Chondrocyte (in vitro differentiated cells): ENCODE results near the gene PRXL2A. TPM values are rescaled to one million over a fixed set of nuclear protein-coding genes. Genes with fewer than 3 reads are reported as not detected.

ENCODE experiments used
- DNase-seq: peaks from one replicate; pipeline ENCODE4 v3.0.0; 2021; ENCODE audit warnings: mixed read lengths, low spot score
- H3K27ac Mint-ChIP-seq: one replicate; pipeline ENCODE4 v1.8.0; 2021; ENCODE audit warnings: mild to moderate bottlenecking, moderate library complexity, mixed read lengths; ENCODE audit not compliant: unreplicated experiment
- H3K27me3 Mint-ChIP-seq: 2 replicates; pipeline ENCODE4 v1.8.0; 2021; ENCODE audit warnings: low read depth, mixed read lengths
- H3K36me3 Mint-ChIP-seq: 2 replicates; pipeline ENCODE4 v1.8.0; 2021; ENCODE audit warnings: low read depth, mixed read lengths
- H3K4me1 Mint-ChIP-seq: 2 replicates; pipeline ENCODE4 v1.8.0; 2021; ENCODE audit warnings: low read depth, mild to moderate bottlenecking, mixed read lengths
- H3K4me3 Mint-ChIP-seq: one replicate; pipeline ENCODE4 v1.8.0; 2021; ENCODE audit warnings: mild to moderate bottlenecking, moderate library complexity, mixed read lengths; ENCODE audit not compliant: unreplicated experiment
- H3K9me3 Mint-ChIP-seq: 2 replicates; pipeline ENCODE4 v1.8.0; 2021; ENCODE audit warnings: low read depth, mixed read lengths
- total RNA-seq: library from RNA; stranded (reverse); gene quantifications from 3 replicates; pipeline ENCODE4 v1.2.1, GENCODE V29; 2021
- TF ChIP-seq, protein P1 (sequence below): fragments of 200-600 bp; sonication (generic); IDR thresholded peaks from 2 replicates; pipeline ENCODE4 v1.5.0; 2021; ENCODE audit warnings: antibody characterized with exemption, mild to moderate bottlenecking, moderate library complexity

Gene PRXL2A
- total RNA-seq, 1 donor from 2014 or later: 86.9 TPM

DNA sequence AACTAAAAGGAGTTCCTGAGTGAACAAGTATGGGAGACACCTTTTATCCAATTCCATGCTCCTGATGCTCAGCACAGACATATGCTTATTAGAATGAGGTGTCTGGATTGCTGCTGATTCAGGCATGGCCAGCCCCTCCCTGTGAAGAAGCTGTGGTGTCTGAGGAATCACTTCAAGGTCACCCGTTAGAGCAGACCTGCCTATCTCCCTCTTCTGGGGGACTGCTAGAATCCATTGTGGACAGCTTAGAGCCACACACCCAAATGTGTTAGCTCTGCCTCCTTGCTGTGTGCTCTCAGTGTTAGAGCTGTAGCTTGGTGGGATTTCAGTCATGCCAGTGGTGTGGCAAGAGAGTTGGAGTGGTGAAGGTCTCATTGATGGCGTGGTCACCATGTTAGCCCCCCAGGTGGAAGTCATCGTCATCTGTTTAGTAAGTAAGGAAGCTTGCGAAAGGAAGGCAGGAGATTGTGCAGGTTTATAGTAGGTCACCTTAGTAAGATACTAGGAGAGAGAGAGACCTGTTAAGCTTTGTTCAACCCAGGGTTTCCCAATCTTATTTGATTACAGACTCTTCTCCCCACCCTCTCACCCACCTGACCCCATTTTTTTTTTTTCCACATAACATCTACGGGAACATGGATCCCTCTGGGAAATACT lies 12.8 kb downstream of the PRXL2A start:
- no peak overlapping the region for H3K4me3 Mint-ChIP-seq
- H3K36me3 Mint-ChIP-seq: peaks cover 25% of the 10 kb centered on the region

GRCh38 chr10:80421707-80422536 lies 13.6 kb downstream of the PRXL2A start:
- H3K4me3 Mint-ChIP-seq: no peak overlapping the region
- no peaks in the 10 kb centered on the region for H3K27me3 Mint-ChIP-seq
- H3K36me3 Mint-ChIP-seq: peaks cover 25% of the 10 kb centered on the region
- H3K9me3 Mint-ChIP-seq: no peaks in the 10 kb centered on the region
- DNase-seq: no peak
- TF ChIP-seq, protein P1, sequence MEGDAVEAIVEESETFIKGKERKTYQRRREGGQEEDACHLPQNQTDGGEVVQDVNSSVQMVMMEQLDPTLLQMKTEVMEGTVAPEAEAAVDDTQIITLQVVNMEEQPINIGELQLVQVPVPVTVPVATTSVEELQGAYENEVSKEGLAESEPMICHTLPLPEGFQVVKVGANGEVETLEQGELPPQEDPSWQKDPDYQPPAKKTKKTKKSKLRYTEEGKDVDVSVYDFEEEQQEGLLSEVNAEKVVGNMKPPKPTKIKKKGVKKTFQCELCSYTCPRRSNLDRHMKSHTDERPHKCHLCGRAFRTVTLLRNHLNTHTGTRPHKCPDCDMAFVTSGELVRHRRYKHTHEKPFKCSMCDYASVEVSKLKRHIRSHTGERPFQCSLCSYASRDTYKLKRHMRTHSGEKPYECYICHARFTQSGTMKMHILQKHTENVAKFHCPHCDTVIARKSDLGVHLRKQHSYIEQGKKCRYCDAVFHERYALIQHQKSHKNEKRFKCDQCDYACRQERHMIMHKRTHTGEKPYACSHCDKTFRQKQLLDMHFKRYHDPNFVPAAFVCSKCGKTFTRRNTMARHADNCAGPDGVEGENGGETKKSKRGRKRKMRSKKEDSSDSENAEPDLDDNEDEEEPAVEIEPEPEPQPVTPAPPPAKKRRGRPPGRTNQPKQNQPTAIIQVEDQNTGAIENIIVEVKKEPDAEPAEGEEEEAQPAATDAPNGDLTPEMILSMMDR: no peak
- H3K4me1 Mint-ChIP-seq: peaks cover 13% of the 10 kb centered on the region
- H3K27ac Mint-ChIP-seq: no peak overlapping the region

More for the DNA sequence above, 12.8 kb downstream of the PRXL2A start:
- DNase-seq: no peak
- peaks cover 20% of the 10 kb centered on the region for H3K4me1 Mint-ChIP-seq
- TF ChIP-seq, protein P1: no peak
- H3K27ac Mint-ChIP-seq: no peak overlapping the region
- no peaks in the 10 kb centered on the region for H3K27me3 Mint-ChIP-seq
- H3K9me3 Mint-ChIP-seq: no peaks in the 10 kb centered on the region

DNA sequence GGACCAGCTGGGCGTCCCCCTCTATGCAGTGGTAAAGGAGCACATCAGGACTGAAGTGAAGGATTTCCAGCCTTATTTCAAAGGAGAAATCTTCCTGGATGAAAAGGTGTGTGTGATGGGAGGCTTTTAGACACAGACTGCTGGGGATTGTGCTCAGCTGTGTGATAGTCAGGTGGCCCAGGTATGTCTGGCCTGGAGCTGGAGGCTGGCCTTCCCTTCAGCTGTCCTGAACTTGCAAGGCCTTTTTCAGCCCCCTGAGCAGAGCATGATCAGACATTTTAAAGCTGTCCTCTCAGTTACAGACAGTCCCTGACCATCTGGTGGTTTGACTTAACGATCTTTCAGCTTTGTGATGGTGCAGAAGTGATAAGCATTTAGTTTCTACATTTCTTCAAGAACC lies 17.6 kb downstream of the PRXL2A start:
- Mint-ChIP-seq H3K27ac (no peak overlapping the region), H3K27me3 (no peaks in the 10 kb centered on the region), H3K36me3 (peaks cover 41% of the 10 kb centered on the region), H3K4me3 (no peak overlapping the region), H3K9me3 (no peaks in the 10 kb centered on the region), H3K4me1 (peaks cover 4% of the 10 kb centered on the region)
- TF ChIP-seq, protein P1: no peak
- DNase-seq: no peak

GRCh38 chr10:80427541-80427940 lies 19.2 kb downstream of the PRXL2A start:
- H3K27ac Mint-ChIP-seq: peak overlapping the region; percentile 4
- H3K9me3 Mint-ChIP-seq: no peaks in the 10 kb centered on the region
- H3K36me3 Mint-ChIP-seq: peaks cover 43% of the 10 kb centered on the region
- peaks cover 4% of the 10 kb centered on the region for H3K4me1 Mint-ChIP-seq
- H3K4me3 Mint-ChIP-seq: no peak overlapping the region
- TF ChIP-seq, protein P1: no peak
- no peak for DNase-seq
- H3K27me3 Mint-ChIP-seq: no peaks in the 10 kb centered on the region

GRCh38 chr10:80429521-80429973 lies 21.2 kb downstream of the PRXL2A start:
- no peak for DNase-seq
- Mint-ChIP-seq H3K9me3 (no peaks in the 10 kb centered on the region), H3K27ac (no peak overlapping the region), H3K4me3 (no peak overlapping the region), H3K4me1 (peaks cover 4% of the 10 kb centered on the region), H3K27me3 (no peaks in the 10 kb centered on the region), H3K36me3 (peaks cover 45% of the 10 kb centered on the region)
- TF ChIP-seq, protein P1: no peak
